Transverse colon (tissue), 4 donors: ENCODE data around the gene LIN52. TPM values are rescaled to one million over a fixed set of nuclear protein-coding genes. Genes with fewer than 3 reads are reported as not detected.

Experiments used
- DNase-seq: peaks from one replicate; pipeline ENCODE4 v3.0.0-alpha.2; 2019
- H3K27ac ChIP-seq, 4 donors: fragments of 200-600 bp; sonication (generic); 2 replicates each; pipeline ENCODE4 v1.5.1; 2016 to 2018; ENCODE audit warnings: inconsistent platforms in 4 of 4
- H3K27me3 ChIP-seq: fragments of 200-600 bp; sonication (generic); 2 replicates; pipeline ENCODE4 v1.5.1; 2017; ENCODE audit warnings: inconsistent platforms
- H3K36me3 ChIP-seq, 4 donors: fragments of 200-600 bp; sonication (generic); 2 replicates each; pipeline ENCODE4 v1.5.1; 2017 to 2019; ENCODE audit warnings: inconsistent platforms in 4 of 4
- H3K4me1 ChIP-seq, 4 donors: fragments of 200-600 bp; sonication (generic); 2 replicates each; pipeline ENCODE4 v1.5.1; 2017 to 2020; ENCODE audit warnings: inconsistent platforms in 4 of 4
- H3K4me3 ChIP-seq, 4 donors: fragments of 200-600 bp; sonication (generic); 1 replicate in 1 of 4; 2 replicates in 3 of 4; pipeline versions ENCODE4 v1.5.1 to v1.6.1; 2017 to 2019; ENCODE audit warnings: inconsistent platforms in 4 of 4
- H3K9me3 ChIP-seq, 2 donors: fragments of 200-600 bp; sonication (generic); 2 replicates each; pipeline ENCODE4 v1.5.1; 2017 to 2019; ENCODE audit warnings: inconsistent platforms in 2 of 2
- CTCF ChIP-seq, 5 experiments: fragments of 200-600 bp in 3 of 5; fragments of 450-650 bp in 2 of 5; sonication (generic) in 3 of 5; IDR thresholded peaks; 1 replicate in 2 of 5; 2 replicates in 3 of 5; pipeline ENCODE4 v1.5.1; 2016 to 2017; ENCODE audit warnings: antibody characterized with exemption in 5 of 5, inconsistent platforms in 3 of 5, mild to moderate bottlenecking in 2 of 5, moderate library complexity in 1 of 5
- EP300 ChIP-seq: sonication (generic); formaldehyde crosslinking; IDR thresholded peaks from one replicate; pipeline ENCODE4 v1.6.1; 2017; ENCODE audit warnings: antibody characterized with exemption, low read depth
- POLR2A ChIP-seq: fragments of 450-650 bp; IDR thresholded peaks from one replicate; pipeline ENCODE4 v1.6.1; 2016; ENCODE audit warnings: antibody characterized with exemption, mild to moderate bottlenecking, moderate library complexity
- POLR2AphosphoS5 ChIP-seq, 3 donors: sonication (generic); formaldehyde crosslinking; IDR thresholded peaks; one replicate each; pipeline ENCODE4 v1.6.1; 2016; ENCODE audit warnings: antibody characterized with exemption in 3 of 3
- WGBS, 2 donors: methylation state at CpG; one replicate each; pipeline ENCODE4 v1.1.5; 2018; ENCODE audit warnings: low coverage in 1 of 2; 5-methylcytosine and 5-hydroxymethylcytosine counted together
- in situ Hi-C, 4 donors: fragments of 200-750 bp; cut with MboI; loops; one replicate each; pipeline versions ENCODE4 v1.15.0 to v1.15.1; 2017; ENCODE audit warnings: low sequenced_read_pairs in 3 of 4, low pct_ligation_motif_present in 1 of 4, low pct_unique_long_range_greater_than_20kb in 1 of 4
- intact Hi-C: fragments of 100-400 bp; cut with DNase I; formaldehyde crosslinking; loops from one replicate; pipeline ENCODE4 v1.15.1; 2023; ENCODE audit warnings: low total_unique reads
- total RNA-seq, 4 donors: library from RNA; depleted of rRNA; stranded (reverse); fragments of >200 nt; gene quantifications; one replicate each; pipeline ENCODE4 v1.1.0, GENCODE V29; 2016

LIN52 gene
- total RNA-seq, 4 donors from 2014 or later: 1.1 to 5.4 (median 4.6) TPM

GRCh38 chr14:74169906-74170305, 85.2 kb downstream of the LIN52 start:
- Histone ChIP-seq H3K9me3 (no peaks in the 10 kb centered on the region), H3K4me1 (no peaks in the 10 kb centered on the region), H3K36me3 (no peaks in the 10 kb centered on the region), H3K27me3 (no peaks in the 10 kb centered on the region), H3K27ac (no peak overlapping the region), H3K4me3 (no peak overlapping the region)
- no peak for DNase-seq
- in situ Hi-C loops: no loop called here
- intact Hi-C loops: no loop called here
- no peak for TF ChIP-seq POLR2AphosphoS5 (IDR thresholded peaks at IDR 0.05)
- TF ChIP-seq POLR2A: no peak
- WGBS, 2 donors: 69 to 83% methylated on average over 3 of the region's 3 CpGs

GRCh38 chr14:74176400-74176793, 91.6 kb downstream of the LIN52 start:
- no peaks in the 10 kb centered on the region for H3K27me3 ChIP-seq
- 79 to 93% methylated on average over 2 of the region's 2 CpGs for WGBS, 2 donors
- no peaks in the 10 kb centered on the region for H3K36me3 ChIP-seq
- H3K27ac ChIP-seq: no peak overlapping the region
- H3K4me1 ChIP-seq: no peaks in the 10 kb centered on the region
- TF ChIP-seq CTCF (IDR thresholded peaks at IDR 0.05) (no peak), POLR2A (no peak), EP300 (no peak), POLR2AphosphoS5 (IDR thresholded peaks at IDR 0.05) (no peak)
- DNase-seq: no peak
- no peak overlapping the region for H3K4me3 ChIP-seq
- intact Hi-C loops (no loop called here), in situ Hi-C loops (no loop called here)
- H3K9me3 ChIP-seq: no peaks in the 10 kb centered on the region

DNA sequence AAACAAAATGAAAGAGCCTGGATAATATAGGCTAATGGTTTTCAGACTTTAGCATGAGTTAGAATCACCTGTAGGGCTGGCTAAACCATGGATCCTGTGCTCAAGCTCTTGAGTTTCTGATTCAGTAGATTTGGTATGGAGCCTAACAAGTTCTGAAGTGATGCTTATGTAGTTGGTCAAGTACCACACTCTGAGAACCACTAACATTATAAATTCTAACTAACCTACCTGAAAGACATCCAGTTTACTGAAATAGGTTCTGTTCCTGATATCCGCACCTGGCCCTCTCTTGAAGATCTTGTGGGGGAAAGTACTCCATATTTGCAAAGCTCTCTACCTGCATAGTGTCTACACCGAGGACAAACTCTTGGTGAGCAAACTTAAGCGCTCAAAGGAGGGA, 95.1 kb downstream of the LIN52 start:
- Histone ChIP-seq H3K27me3 (no peaks in the 10 kb centered on the region), H3K36me3 (no peaks in the 10 kb centered on the region), H3K4me1 (no peaks in the 10 kb centered on the region), H3K27ac (no peak overlapping the region), H3K9me3 (no peaks in the 10 kb centered on the region), H3K4me3 (no peak overlapping the region)
- in situ Hi-C loops (no loop called here), intact Hi-C loops (loop anchor here (5.0 kb wide), 1 partner anchor 802 kb away; no protein-coding TSS in a partner anchor)
- TF ChIP-seq EP300 (no peak), CTCF (IDR thresholded peaks at IDR 0.05) (no peak), POLR2AphosphoS5 (IDR thresholded peaks at IDR 0.05) (no peak), POLR2A (no peak)
- WGBS, 2 donors: 67 to 100% methylated on average over 3 of the region's 3 CpGs
- DNase-seq: no peak

DNA sequence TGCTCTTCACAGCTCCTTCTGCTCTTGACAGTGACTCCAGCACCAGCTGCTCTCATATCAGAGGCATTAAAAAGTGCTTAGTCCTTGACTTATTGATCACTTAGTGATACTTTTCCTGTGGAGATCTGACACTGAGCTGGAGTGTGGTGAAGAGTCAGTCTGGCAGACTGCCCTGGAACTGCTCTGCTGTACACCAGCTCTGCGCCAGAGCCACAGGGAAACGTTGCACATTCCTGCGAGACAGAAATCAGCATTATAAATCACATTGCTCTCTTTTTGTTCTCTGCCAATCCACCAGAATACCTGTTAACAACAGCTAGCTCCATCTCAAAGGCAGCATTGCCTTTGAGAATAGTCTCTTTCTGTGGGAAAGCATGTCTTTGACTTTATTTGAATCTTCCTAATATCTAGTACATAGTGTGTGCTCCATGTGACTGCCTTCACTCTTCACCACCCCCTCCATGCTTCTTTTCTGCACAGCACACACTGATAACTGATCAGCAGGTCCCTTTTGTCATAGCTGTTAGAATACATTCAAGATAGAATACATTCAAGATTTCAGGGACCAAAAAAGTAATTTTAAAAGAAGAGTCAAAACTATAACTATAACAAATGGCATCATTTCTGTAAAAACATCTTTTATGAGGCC, 106.3 kb downstream of the LIN52 start:
- H3K36me3 ChIP-seq: no peaks in the 10 kb centered on the region

More for the DNA sequence above, 106.3 kb downstream of the LIN52 start:
- WGBS, 2 donors: 76% methylated on average over 3 of the region's 3 CpGs; no CpG with 5 or more reads in 1 of the 2 donors
- Histone ChIP-seq H3K27ac (no peak overlapping the region), H3K9me3 (no peaks in the 10 kb centered on the region), H3K4me3 (no peak overlapping the region), H3K27me3 (no peaks in the 10 kb centered on the region), H3K4me1 (no peaks in the 10 kb centered on the region)
- intact Hi-C loops: no loop called here
- TF ChIP-seq EP300 (no peak), POLR2A (no peak), POLR2AphosphoS5 (IDR thresholded peaks at IDR 0.05) (no peak), CTCF (IDR thresholded peaks at IDR 0.05) (no peak)
- in situ Hi-C loops: no loop called here
- DNase-seq: no peak
